HCT116 (cell line): ENCODE data around the gene FAM89B. TPM values are rescaled to one million over a fixed set of nuclear protein-coding genes. Genes with fewer than 3 reads are reported as not detected.

Experiments
- ATAC-seq: fragments of 200-7000 bp; cut with Tn5 transposase; 2 replicates; pipeline ENCODE4 v1.9.1; 2020; ENCODE audit warnings: mild to moderate bottlenecking, moderate library complexity
- BruUV-seq: library from RNA; stranded (reverse); fragments of 400-500 nt; replicated peaks from 2 replicates; lab custom pipeline; 2021; lab: Mats Ljungman, UMichigan
- CTCF ChIA-PET: fragments of 300-600 bp; sonication (Branson Sonifier 250); formaldehyde crosslinking; loops from one replicate; lab custom pipeline; 2021; ENCODE audit warnings: antibody characterized with exemption; lab: Charles Lee
- POLR2A ChIA-PET: fragments of 300-600, 350-600 bp; sonication (Branson Sonifier 250); formaldehyde crosslinking; loops from one replicate; lab custom pipeline; 2021; ENCODE audit warnings: antibody characterized with exemption; lab: Charles Lee
- RAD21 ChIA-PET, 2 experiments: fragments of 300-600 bp; sonication (Branson Sonifier 250); formaldehyde crosslinking; loops; one replicate each; lab custom pipeline; 2023; ENCODE audit warnings: low total read pairs in 2 of 2; ENCODE audit not compliant: uncharacterized antibody in 2 of 2, unreplicated experiment in 2 of 2, low non-redundant PET in 1 of 2; lab: Charles Lee
- DNase-seq: peaks from one replicate; pipeline ENCODE4 v3.0.0-alpha.2; 2010; ENCODE audit warnings: low read depth, low spot score
- H2AFZ ChIP-seq: fragments of 200-600 bp; shearing (Covaris generic), sonication (generic); 2 replicates; pipeline ENCODE4 v1.6.1; 2017; ENCODE audit warnings: low read depth, mixed run types, mixed read lengths, antibody characterized with exemption, low read length; ENCODE audit not compliant: poor library complexity, severe bottlenecking
- H3K27ac ChIP-seq: 2 replicates; pipeline ENCODE4 v1.5.1; 2012; ENCODE audit warnings: low read depth, low read length
- H3K27me3 ChIP-seq: fragments of 200-600 bp; sonication (generic); 2 replicates; pipeline ENCODE4 v1.6.1; 2016; ENCODE audit warnings: mixed run types, low read length, mixed read lengths; ENCODE audit not compliant: insufficient read depth
- H3K36me3 ChIP-seq, 2 experiments: fragments of 200-500 bp in 1 of 2; fragments of 200-600 bp in 1 of 2; sonication (Bioruptor generic) in 1 of 2; sonication (generic) in 1 of 2; 2 replicates each; pipeline versions ENCODE4 v1.5.1 to v1.6.1; 2014 to 2016; ENCODE audit warnings: low read length in 2 of 2, inconsistent platforms in 1 of 2, mixed read lengths in 1 of 2, mixed run types in 1 of 2; ENCODE audit not compliant: insufficient read depth in 2 of 2, control insufficient read depth in 1 of 2
- H3K4me1 ChIP-seq, 2 experiments: fragments of 200-600 bp in 1 of 2; sonication (generic) in 1 of 2; 2 replicates each; pipeline versions ENCODE4 v1.5.1 to v1.6.1; 2012 to 2017; ENCODE audit warnings: low read length in 2 of 2, inconsistent platforms in 1 of 2, mild to moderate bottlenecking in 1 of 2, mixed read lengths in 1 of 2, mixed run types in 1 of 2, moderate library complexity in 1 of 2; ENCODE audit not compliant: insufficient read depth in 2 of 2, control insufficient read depth in 1 of 2
- H3K4me2 ChIP-seq: fragments of 200-600 bp; sonication (generic); 2 replicates; pipeline ENCODE4 v1.6.1; 2017; ENCODE audit warnings: mixed run types, low read length, mixed read lengths
- H3K4me3 ChIP-seq, 2 experiments: fragments of 200-600 bp in 1 of 2; sonication (generic) in 1 of 2; replicated peaks in 1 of 2; 2 replicates each; pipeline ENCODE4 v1.5.1; 2011 to 2016; ENCODE audit warnings: low read length in 2 of 2, control low read depth in 1 of 2, low read depth in 1 of 2, mild to moderate bottlenecking in 1 of 2, mixed read lengths in 1 of 2, mixed run types in 1 of 2
- H3K79me2 ChIP-seq: fragments of 200-600 bp; sonication (generic); 2 replicates; pipeline ENCODE4 v1.6.1; 2017; ENCODE audit warnings: mild to moderate bottlenecking, mixed run types, low read length, moderate library complexity, mixed read lengths; ENCODE audit not compliant: insufficient read depth
- H3K9ac ChIP-seq: fragments of 200-600 bp; sonication (generic); 2 replicates; pipeline ENCODE4 v1.6.1; 2016; ENCODE audit warnings: low read length, mixed read lengths
- H3K9me2 ChIP-seq: fragments of 200-600 bp; sonication (generic), shearing (Covaris generic); 2 replicates; pipeline ENCODE4 v1.6.1; 2017; ENCODE audit warnings: mixed run types, mild to moderate bottlenecking, moderate library complexity; ENCODE audit not compliant: insufficient read depth
- H3K9me3 ChIP-seq, 2 experiments: fragments of 200-500 bp in 1 of 2; fragments of 200-600 bp in 1 of 2; sonication (Bioruptor generic) in 1 of 2; sonication (generic) in 1 of 2; 2 replicates each; pipeline ENCODE4 v1.6.1; 2014 to 2017; ENCODE audit warnings: low read length in 2 of 2, mixed read lengths in 2 of 2, inconsistent platforms in 1 of 2, low read depth in 1 of 2, mild to moderate bottlenecking in 1 of 2, mixed run types in 1 of 2, moderate library complexity in 1 of 2; ENCODE audit not compliant: control insufficient read depth in 1 of 2, insufficient read depth in 1 of 2
- H4K20me1 ChIP-seq: fragments of 200-600 bp; sonication (generic), shearing (Covaris generic); 2 replicates; pipeline ENCODE4 v1.6.1; 2017; ENCODE audit warnings: mixed run types, mild to moderate bottlenecking, moderate library complexity; ENCODE audit not compliant: insufficient read depth
- CBX3 ChIP-seq: IDR thresholded peaks from 2 replicates; pipeline ENCODE4 v1.6.1; 2012; ENCODE audit warnings: low read depth
- CEBPB ChIP-seq: IDR thresholded peaks from 2 replicates; pipeline ENCODE4 v1.6.1; 2012; ENCODE audit warnings: low read depth
- EGR1 ChIP-seq: IDR thresholded peaks from 2 replicates; pipeline ENCODE4 v1.6.1; 2012; ENCODE audit warnings: low read depth
- ELF1 ChIP-seq: IDR thresholded peaks from 2 replicates; pipeline ENCODE4 v1.6.1; 2012; ENCODE audit warnings: low read depth, borderline replicate concordance
- EZH2 ChIP-seq: fragments of 200-600 bp; sonication (generic); IDR thresholded peaks from 2 replicates; pipeline ENCODE4 v1.6.1; 2017; ENCODE audit warnings: antibody characterized with exemption, mixed run types
- EZH2phosphoT487 ChIP-seq: fragments of 200-600 bp; IDR thresholded peaks from 2 replicates; pipeline ENCODE4 v1.6.1; 2018; ENCODE audit warnings: antibody characterized with exemption, borderline replicate concordance
- FOSL1 ChIP-seq: IDR thresholded peaks from 2 replicates; pipeline ENCODE4 v1.6.1; 2012; ENCODE audit warnings: low read depth
- JUND ChIP-seq: IDR thresholded peaks from 2 replicates; pipeline ENCODE4 v1.6.1; 2012
- POLR2A ChIP-seq: IDR thresholded peaks from 2 replicates; pipeline ENCODE4 v1.7.0; 2011; ENCODE audit warnings: borderline replicate concordance; ENCODE audit not compliant: insufficient read depth, insufficient read length; ENCODE audit errors: extremely low read depth
- POLR2AphosphoS5 ChIP-seq: IDR thresholded peaks from 2 replicates; pipeline ENCODE4 v1.6.1; 2011; ENCODE audit warnings: mild to moderate bottlenecking, low read depth, low read length, moderate library complexity
- RAD21 ChIP-seq: IDR thresholded peaks from 2 replicates; pipeline ENCODE4 v1.6.1; 2012; ENCODE audit warnings: low read depth, mild to moderate bottlenecking
- SIN3A ChIP-seq: IDR thresholded peaks from 2 replicates; pipeline ENCODE4 v1.6.1; 2012; ENCODE audit warnings: low read depth
- SP1 ChIP-seq: IDR thresholded peaks from 2 replicates; pipeline ENCODE4 v1.6.1; 2012; ENCODE audit warnings: low read depth
- SRF ChIP-seq: IDR thresholded peaks from 2 replicates; pipeline ENCODE4 v1.6.1; 2012; ENCODE audit warnings: low read depth
- YY1 ChIP-seq: IDR thresholded peaks from 2 replicates; pipeline ENCODE4 v1.6.1; 2011; ENCODE audit warnings: low read length, low read depth, moderate library complexity, mild to moderate bottlenecking; ENCODE audit not compliant: insufficient replicate concordance; ENCODE audit errors: extremely low read depth
- ZNF274 ChIP-seq: fragments of 200-500 bp; sonication (Bioruptor generic); IDR thresholded peaks from 2 replicates; pipeline ENCODE4 v1.6.1; 2014; ENCODE audit warnings: mild to moderate bottlenecking, low read depth, low read length, inconsistent platforms
- intact Hi-C: fragments of 100-400 bp; cut with micrococcal nuclease; formaldehyde crosslinking; loops from 2 replicates; pipeline ENCODE4 v1.10.0; 2022
- total RNA-seq: library from RNA; stranded (reverse); gene quantifications from one replicate; pipeline ENCODE4 v1.2.1, GENCODE V29; 2021; ENCODE audit not compliant: unreplicated experiment
- TF ChIP-seq, protein P1 (sequence below): IDR thresholded peaks from 2 replicates; pipeline ENCODE4 v1.6.1; 2011; ENCODE audit warnings: mild to moderate bottlenecking, low read length, moderate library complexity; ENCODE audit not compliant: insufficient replicate concordance; ENCODE audit errors: extremely low read depth
- TF ChIP-seq, protein P2 (sequence below): IDR thresholded peaks from 2 replicates; pipeline ENCODE4 v1.6.1; 2012
- TF ChIP-seq, protein P3 (sequence below): IDR thresholded peaks from 2 replicates; pipeline ENCODE4 v1.6.1; 2012

Gene FAM89B
- total RNA-seq, 1 experiment from 2014 or later: 60.0 TPM

DNA sequence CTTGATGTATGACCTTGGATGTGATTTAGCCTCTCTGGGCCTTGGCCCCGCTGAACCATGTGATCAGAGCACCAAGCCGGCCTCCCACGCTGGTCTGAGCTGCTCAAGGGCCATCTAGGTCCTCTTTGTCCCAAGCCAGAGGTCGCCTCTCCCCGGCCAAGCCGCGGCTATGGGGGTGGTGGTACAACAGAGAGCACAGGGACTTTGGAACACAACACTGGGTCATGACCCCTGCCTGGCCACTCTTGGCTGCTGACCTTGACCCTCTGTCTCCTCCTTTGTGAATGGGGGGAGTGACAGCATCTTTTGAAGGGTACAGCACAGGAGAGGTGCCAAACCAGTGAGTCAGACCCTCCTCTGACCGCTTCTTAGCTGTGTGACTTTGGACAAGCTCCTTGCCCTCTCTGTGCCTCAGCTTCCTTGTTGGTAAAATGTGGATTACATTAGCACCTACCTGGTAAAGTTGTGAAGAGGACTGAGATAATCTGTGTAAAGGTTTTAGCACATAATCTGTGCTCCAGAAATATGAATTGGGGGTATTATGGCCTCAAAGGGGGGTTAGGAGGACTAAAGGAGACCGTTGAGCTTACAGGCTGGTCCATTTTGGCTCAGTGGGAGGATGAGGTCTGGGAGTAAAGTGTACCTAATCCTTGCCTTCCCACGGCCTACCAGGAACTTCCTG, 42.7 kb upstream of the FAM89B start:
- BruUV-seq: no TSS peak

More for the DNA sequence above, 42.7 kb upstream of the FAM89B start:
- Histone ChIP-seq H3K4me3 (no peak overlapping the region), H2AFZ (no peak overlapping the region), H3K27ac (no peak overlapping the region), H3K79me2 (peaks cover 20% of the 10 kb centered on the region), H3K9me2 (no peaks in the 10 kb centered on the region), H4K20me1 (no peaks in the 10 kb centered on the region), H3K9ac (no peak overlapping the region), H3K4me1 (peaks cover 0 to 11% of the 10 kb centered on the region in 2 experiments; a peak in 2 of 4 replicates), H3K27me3 (no peaks in the 10 kb centered on the region), H3K9me3 (no peaks in the 10 kb centered on the region), H3K36me3 (peaks cover 11 to 42% of the 10 kb centered on the region in 2 experiments; a peak in 3 of 4 replicates), H3K4me2 (no peak overlapping the region)
- POLR2A ChIA-PET: interaction anchor here (2.3 kb wide), 1 partner anchor 11 kb away, joined by 8 read pairs; no protein-coding TSS in a partner anchor
- TF ChIP-seq FOSL1 (no peak), POLR2AphosphoS5 (no peak), ELF1 (no peak), EGR1 (no peak), POLR2A (no peak), CBX3 (no peak), ZNF274 (no peak), YY1 (no peak), CEBPB (no peak), EZH2phosphoT487 (no peak), SP1 (no peak), RAD21 (no peak), SIN3A (no peak), JUND (no peak), EZH2 (no peak), SRF (no peak)
- TF ChIP-seq, protein P1, sequence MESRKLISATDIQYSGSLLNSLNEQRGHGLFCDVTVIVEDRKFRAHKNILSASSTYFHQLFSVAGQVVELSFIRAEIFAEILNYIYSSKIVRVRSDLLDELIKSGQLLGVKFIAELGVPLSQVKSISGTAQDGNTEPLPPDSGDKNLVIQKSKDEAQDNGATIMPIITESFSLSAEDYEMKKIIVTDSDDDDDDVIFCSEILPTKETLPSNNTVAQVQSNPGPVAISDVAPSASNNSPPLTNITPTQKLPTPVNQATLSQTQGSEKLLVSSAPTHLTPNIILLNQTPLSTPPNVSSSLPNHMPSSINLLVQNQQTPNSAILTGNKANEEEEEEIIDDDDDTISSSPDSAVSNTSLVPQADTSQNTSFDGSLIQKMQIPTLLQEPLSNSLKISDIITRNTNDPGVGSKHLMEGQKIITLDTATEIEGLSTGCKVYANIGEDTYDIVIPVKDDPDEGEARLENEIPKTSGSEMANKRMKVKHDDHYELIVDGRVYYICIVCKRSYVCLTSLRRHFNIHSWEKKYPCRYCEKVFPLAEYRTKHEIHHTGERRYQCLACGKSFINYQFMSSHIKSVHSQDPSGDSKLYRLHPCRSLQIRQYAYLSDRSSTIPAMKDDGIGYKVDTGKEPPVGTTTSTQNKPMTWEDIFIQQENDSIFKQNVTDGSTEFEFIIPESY: no peak
- TF ChIP-seq, protein P2, sequence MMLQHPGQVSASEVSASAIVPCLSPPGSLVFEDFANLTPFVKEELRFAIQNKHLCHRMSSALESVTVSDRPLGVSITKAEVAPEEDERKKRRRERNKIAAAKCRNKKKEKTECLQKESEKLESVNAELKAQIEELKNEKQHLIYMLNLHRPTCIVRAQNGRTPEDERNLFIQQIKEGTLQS: no peak
- TF ChIP-seq, protein P3, sequence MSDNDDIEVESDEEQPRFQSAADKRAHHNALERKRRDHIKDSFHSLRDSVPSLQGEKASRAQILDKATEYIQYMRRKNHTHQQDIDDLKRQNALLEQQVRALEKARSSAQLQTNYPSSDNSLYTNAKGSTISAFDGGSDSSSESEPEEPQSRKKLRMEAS: no peak
- CTCF ChIA-PET: interaction anchor here (0.7 to 0.9 kb wide), 2 partner anchors 11 to 1407 kb away, joined by 3 read pairs; no protein-coding TSS in a partner anchor
- no peak for DNase-seq
- RAD21 ChIA-PET: interaction anchor here in 1 of 2 experiments (0.6 kb wide), 1 partner anchor 11 kb away, joined by 3 read pairs; no protein-coding TSS in a partner anchor
- ATAC-seq: no peak
- intact Hi-C loops: no loop called here
